Endodermal cell (in vitro differentiated cells): ENCODE measurements around the gene DCC. TPM values are rescaled to one million over a fixed set of nuclear protein-coding genes. Genes with fewer than 3 reads are reported as not detected.

Experiments
- DNase-seq: peaks from one replicate; pipeline ENCODE4 v3.0.0-alpha.2; 2017
- H3K27ac ChIP-seq: 2 replicates; pipeline ENCODE4 v1.5.1; 2013; ENCODE audit warnings: mild to moderate bottlenecking, low read depth, low read length, moderate library complexity
- H3K27me3 ChIP-seq: 2 replicates; pipeline ENCODE4 v1.6.1; 2013; ENCODE audit warnings: mild to moderate bottlenecking, low read length, moderate library complexity; ENCODE audit not compliant: insufficient read depth, control insufficient read depth, poor library complexity, severe bottlenecking
- H3K36me3 ChIP-seq: 2 replicates; pipeline ENCODE4 v1.7.0; 2013; ENCODE audit warnings: mild to moderate bottlenecking, low read length, moderate library complexity; ENCODE audit not compliant: control insufficient read depth, insufficient read depth
- H3K4me1 ChIP-seq: one replicate; pipeline ENCODE4 v1.7.0; 2013; ENCODE audit warnings: low read length; ENCODE audit not compliant: control insufficient read depth, insufficient read depth
- H3K4me3 ChIP-seq: 2 replicates; pipeline ENCODE4 v1.5.1; 2013; ENCODE audit warnings: mild to moderate bottlenecking, low read length, moderate library complexity
- H3K9ac ChIP-seq: 2 replicates; pipeline ENCODE4 v1.6.1; 2013; ENCODE audit warnings: mild to moderate bottlenecking, low read length, moderate library complexity; ENCODE audit not compliant: poor library complexity, severe bottlenecking; ENCODE audit errors: extremely low read depth
- H3K9me3 ChIP-seq: 2 replicates; pipeline ENCODE4 v1.6.1; 2013; ENCODE audit warnings: mild to moderate bottlenecking, low read length, moderate library complexity; ENCODE audit not compliant: control insufficient read depth
- H3K27ac Mint-ChIP-seq: 2 replicates; pipeline ENCODE4 v1.8.0; 2020; ENCODE audit warnings: mixed read lengths
- H3K27me3 Mint-ChIP-seq: 2 replicates; pipeline ENCODE4 v1.8.0; 2021; ENCODE audit warnings: mild to moderate bottlenecking, mixed read lengths; ENCODE audit not compliant: insufficient read depth
- H3K36me3 Mint-ChIP-seq: 2 replicates; pipeline ENCODE4 v1.8.0; 2020; ENCODE audit warnings: low read depth, mixed read lengths
- H3K4me1 Mint-ChIP-seq: 2 replicates; pipeline ENCODE4 v1.8.0; 2020; ENCODE audit warnings: mixed read lengths
- H3K4me3 Mint-ChIP-seq: 2 replicates; pipeline ENCODE4 v1.8.0; 2020; ENCODE audit warnings: mild to moderate bottlenecking, moderate library complexity, mixed read lengths
- H3K9me3 Mint-ChIP-seq: 2 replicates; pipeline ENCODE4 v1.8.0; 2020; ENCODE audit warnings: mild to moderate bottlenecking, mixed read lengths
- CTCF ChIP-seq: fragments of 200-600 bp; sonication (generic); conservative IDR thresholded peaks from 2 replicates; pipeline ENCODE4 v1.5.0; 2021; ENCODE audit warnings: antibody characterized with exemption, mild to moderate bottlenecking
- WGBS, 2 experiments: methylation state at CpG; one replicate each; pipeline versions ENCODE4 v1.1.5 to v1.1.7; 2013; ENCODE audit warnings: missing lambda C conversion rate in 2 of 2, mixed read lengths in 1 of 2; ENCODE audit not compliant: insufficient coverage in 1 of 2, insufficient read length in 1 of 2; 5-methylcytosine and 5-hydroxymethylcytosine counted together
- total RNA-seq, 2 donors: library from RNA; stranded (reverse); fragmentation: NEBNext Ultra II Directional in 1 of 2; extraction: Animal tissue kit (Norgen Biotek cat#: 25700) in 1 of 2; gene quantifications; 2 replicates in 1 of 2; 3 replicates in 1 of 2; pipeline ENCODE4 v1.2.1, GENCODE V29; 2021

Gene DCC
- total RNA-seq, 2 donors from 2014 or later, result 0.77 to 0.97 TPM

- Histone ChIP-seq H3K36me3 (no peaks in the 10 kb centered on the region), H3K9ac (no peak overlapping the region), H3K27ac (no peak overlapping the region), H3K9me3 (no peaks in the 10 kb centered on the region), H3K4me3 (no peak overlapping the region), H3K27me3 (no peaks in the 10 kb centered on the region), H3K4me1 (no peaks in the 10 kb centered on the region)
- H3K36me3 Mint-ChIP-seq, result no peaks in the 10 kb centered on the region
- no peaks in the 10 kb centered on the region for H3K9me3 Mint-ChIP-seq
- no peak for TF ChIP-seq CTCF
- H3K4me1 Mint-ChIP-seq, result no peaks in the 10 kb centered on the region
- H3K27me3 Mint-ChIP-seq, result no peaks in the 10 kb centered on the region
- no peak overlapping the region for H3K4me3 Mint-ChIP-seq
- DNase-seq, result no peak
- H3K27ac Mint-ChIP-seq, result no peak overlapping the region
- WGBS, 2 experiments, result 85% methylated on average over 9 of the region's 9 CpGs; no CpG with 5 or more reads in 1 of the 2 experiments
Measured at GRCh38 chr18:52700116-52700515, 360.1 kb downstream of the DCC start.

- DNase-seq, result no peak
- H3K27ac Mint-ChIP-seq, result no peak overlapping the region
- H3K4me3 Mint-ChIP-seq, result no peak overlapping the region
- H3K36me3 ChIP-seq, result no peaks in the 10 kb centered on the region
- H3K9me3 ChIP-seq, result no peaks in the 10 kb centered on the region
- no peaks in the 10 kb centered on the region for H3K4me1 Mint-ChIP-seq
- no peaks in the 10 kb centered on the region for H3K27me3 ChIP-seq
- TF ChIP-seq CTCF, result no peak
- H3K4me3 ChIP-seq, result no peak overlapping the region
- no peaks in the 10 kb centered on the region for H3K27me3 Mint-ChIP-seq
- no peaks in the 10 kb centered on the region for H3K4me1 ChIP-seq
- no peak overlapping the region for H3K27ac ChIP-seq
- WGBS, 2 experiments, result 80 to 100% methylated on average over 1 of the region's 2 CpGs
- H3K36me3 Mint-ChIP-seq, result no peaks in the 10 kb centered on the region
- no peak overlapping the region for H3K9ac ChIP-seq
- H3K9me3 Mint-ChIP-seq, result no peaks in the 10 kb centered on the region
Measured at GRCh38 chr18:52700816-52701215, 360.8 kb downstream of the DCC start.

- H3K27ac ChIP-seq, result no peak overlapping the region
- no peaks in the 10 kb centered on the region for H3K9me3 ChIP-seq
- Mint-ChIP-seq H3K27ac (no peak overlapping the region), H3K9me3 (no peaks in the 10 kb centered on the region), H3K4me3 (no peak overlapping the region), H3K27me3 (no peaks in the 10 kb centered on the region), H3K36me3 (no peaks in the 10 kb centered on the region), H3K4me1 (peaks cover under 1% of the 10 kb centered on the region)
- H3K9ac ChIP-seq, result no peak overlapping the region
- no peak for DNase-seq
- no peaks in the 10 kb centered on the region for H3K27me3 ChIP-seq
- WGBS, 2 experiments, result 94 to 97% methylated on average over 3 to 4 of the region's 5 CpGs
- no peak overlapping the region for H3K4me3 ChIP-seq
- TF ChIP-seq CTCF, result no peak
- no peaks in the 10 kb centered on the region for H3K36me3 ChIP-seq
- no peaks in the 10 kb centered on the region for H3K4me1 ChIP-seq
Measured at GRCh38 chr18:52701219-52701935, 361.4 kb downstream of the DCC start.
